ENCODE results near the gene MTHFD2L. TPM values are rescaled to one million over a fixed set of nuclear protein-coding genes. Genes with fewer than 3 reads are reported as not detected.

Gene MTHFD2L
- total and polyA plus RNA-seq, 9 of the 15 experiments (the other 6 are each of a cell fraction or from before 2014, with no cell fraction given), result 10.0 to 39.0 (median 26.0) TPM

GRCh38 chr4:74331252-74331651 lies 173.3 kb downstream of the MTHFD2L start (continued):
- TF ChIP-seq ZFP91 (CRISPR knock-in tag; IDR thresholded peaks at IDR 0.05) (no peak), TSC22D4 (tag; IDR thresholded peaks at IDR 0.05) (no peak), KDM2B (CRISPR knock-in tag; IDR thresholded peaks at IDR 0.05) (no peak), MLLT1 (IDR thresholded peaks at IDR 0.05) (peak in 1 of 2 experiments; percentile 39; a peak in 1 of 4 replicates), GABPB1 (CRISPR knock-in tag; IDR thresholded peaks at IDR 0.05) (no peak), ZNF583 (CRISPR knock-in tag; IDR thresholded peaks at IDR 0.05) (0 out of 2 replicates have a peak, but pooled peaks have one; percentile 21), HDAC3 (IDR thresholded peaks at IDR 0.05; ENCODE audit: borderline replicate concordance, partially characterized antibody) (no peak), SIRT6 (IDR thresholded peaks at IDR 0.05; ENCODE audit: low read depth, low read length) (no peak), CEBPZ (IDR thresholded peaks at IDR 0.05; ENCODE audit: borderline replicate concordance, low read depth, low read length) (no peak)
- TF ChIP-seq, protein P1, sequence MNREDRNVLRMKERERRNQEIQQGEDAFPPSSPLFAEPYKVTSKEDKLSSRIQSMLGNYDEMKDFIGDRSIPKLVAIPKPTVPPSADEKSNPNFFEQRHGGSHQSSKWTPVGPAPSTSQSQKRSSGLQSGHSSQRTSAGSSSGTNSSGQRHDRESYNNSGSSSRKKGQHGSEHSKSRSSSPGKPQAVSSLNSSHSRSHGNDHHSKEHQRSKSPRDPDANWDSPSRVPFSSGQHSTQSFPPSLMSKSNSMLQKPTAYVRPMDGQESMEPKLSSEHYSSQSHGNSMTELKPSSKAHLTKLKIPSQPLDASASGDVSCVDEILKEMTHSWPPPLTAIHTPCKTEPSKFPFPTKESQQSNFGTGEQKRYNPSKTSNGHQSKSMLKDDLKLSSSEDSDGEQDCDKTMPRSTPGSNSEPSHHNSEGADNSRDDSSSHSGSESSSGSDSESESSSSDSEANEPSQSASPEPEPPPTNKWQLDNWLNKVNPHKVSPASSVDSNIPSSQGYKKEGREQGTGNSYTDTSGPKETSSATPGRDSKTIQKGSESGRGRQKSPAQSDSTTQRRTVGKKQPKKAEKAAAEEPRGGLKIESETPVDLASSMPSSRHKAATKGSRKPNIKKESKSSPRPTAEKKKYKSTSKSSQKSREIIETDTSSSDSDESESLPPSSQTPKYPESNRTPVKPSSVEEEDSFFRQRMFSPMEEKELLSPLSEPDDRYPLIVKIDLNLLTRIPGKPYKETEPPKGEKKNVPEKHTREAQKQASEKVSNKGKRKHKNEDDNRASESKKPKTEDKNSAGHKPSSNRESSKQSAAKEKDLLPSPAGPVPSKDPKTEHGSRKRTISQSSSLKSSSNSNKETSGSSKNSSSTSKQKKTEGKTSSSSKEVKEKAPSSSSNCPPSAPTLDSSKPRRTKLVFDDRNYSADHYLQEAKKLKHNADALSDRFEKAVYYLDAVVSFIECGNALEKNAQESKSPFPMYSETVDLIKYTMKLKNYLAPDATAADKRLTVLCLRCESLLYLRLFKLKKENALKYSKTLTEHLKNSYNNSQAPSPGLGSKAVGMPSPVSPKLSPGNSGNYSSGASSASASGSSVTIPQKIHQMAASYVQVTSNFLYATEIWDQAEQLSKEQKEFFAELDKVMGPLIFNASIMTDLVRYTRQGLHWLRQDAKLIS (CRISPR knock-in tag; IDR thresholded peaks at IDR 0.05), result no peak
- TF ChIP-seq, protein P2, sequence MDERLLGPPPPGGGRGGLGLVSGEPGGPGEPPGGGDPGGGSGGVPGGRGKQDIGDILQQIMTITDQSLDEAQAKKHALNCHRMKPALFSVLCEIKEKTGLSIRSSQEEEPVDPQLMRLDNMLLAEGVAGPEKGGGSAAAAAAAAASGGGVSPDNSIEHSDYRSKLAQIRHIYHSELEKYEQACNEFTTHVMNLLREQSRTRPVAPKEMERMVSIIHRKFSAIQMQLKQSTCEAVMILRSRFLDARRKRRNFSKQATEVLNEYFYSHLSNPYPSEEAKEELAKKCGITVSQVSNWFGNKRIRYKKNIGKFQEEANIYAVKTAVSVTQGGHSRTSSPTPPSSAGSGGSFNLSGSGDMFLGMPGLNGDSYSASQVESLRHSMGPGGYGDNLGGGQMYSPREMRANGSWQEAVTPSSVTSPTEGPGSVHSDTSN (CRISPR knock-in tag; IDR thresholded peaks at IDR 0.05; ENCODE audit: low read depth), result no peak
- TF ChIP-seq, protein P2 (tag; conservative IDR thresholded peaks at IDR 0.05; ENCODE audit: low read depth), result no peak

Data from K562 (cell line).